Measurements from ENCODE around the gene PKP3.

The PKP3 gene

DNA sequence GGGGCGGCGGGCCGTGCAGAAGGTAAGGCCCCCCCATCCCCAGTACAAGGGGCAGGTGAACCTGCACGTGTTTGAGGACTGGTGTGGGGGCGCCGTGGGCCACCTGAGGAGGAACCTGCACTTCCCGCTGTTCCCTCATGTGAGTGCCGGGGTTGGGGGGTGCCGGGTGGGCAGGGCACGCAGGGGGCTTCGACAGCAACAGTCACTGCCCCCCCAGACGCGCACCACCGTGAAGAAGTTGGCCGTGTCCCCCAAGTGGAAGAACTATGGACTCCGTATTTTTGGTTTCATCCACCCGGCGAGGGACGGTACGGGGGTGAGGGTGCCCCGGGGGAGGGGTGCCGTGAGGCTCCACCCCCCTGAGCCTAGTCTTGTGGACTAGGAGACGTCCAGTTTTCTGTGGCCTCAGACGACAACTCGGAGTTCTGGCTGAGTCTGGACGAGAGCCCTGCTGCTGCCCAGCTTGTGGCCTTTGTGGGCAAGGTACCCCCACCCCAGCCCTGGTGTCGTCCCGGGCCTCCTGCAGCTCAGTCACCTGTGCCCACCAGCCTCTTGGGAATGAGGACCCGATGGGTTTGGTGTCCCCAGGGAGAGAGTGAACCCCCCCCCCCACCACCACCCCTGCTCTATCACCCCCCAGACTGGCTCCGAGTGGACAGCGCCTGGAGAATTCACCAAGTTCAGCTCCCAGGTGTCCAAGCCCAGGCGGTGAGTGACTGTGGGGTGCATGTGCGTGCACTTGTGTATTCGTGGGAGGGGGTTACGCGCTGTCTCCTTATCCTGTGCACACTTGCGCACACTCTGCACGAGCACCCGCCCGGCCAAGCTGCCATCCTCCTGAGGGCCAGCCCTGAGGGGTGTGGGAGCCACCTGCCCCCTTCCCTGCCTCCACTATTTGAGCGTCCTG is 20.9 kb upstream of the PKP3 start:
- no peak overlapping the region for H3K4me2 ChIP-seq (ENCODE audit: low read depth, low read length)
- H3F3A ChIP-seq (ENCODE audit: insufficient read depth, low read length): no peaks in the 10 kb centered on the region
- no peaks in the 10 kb centered on the region for H3K36me3 ChIP-seq (replicated peaks; ENCODE audit: insufficient read depth, low read length)
- no peaks in the 10 kb centered on the region for H3K9me2 ChIP-seq (replicated peaks; ENCODE audit: insufficient read depth, low read length)
- DNase-seq: no peak
- no peak overlapping the region for H2AFZ ChIP-seq (ENCODE audit: low read length)
- no peaks in the 10 kb centered on the region for H3K4me1 ChIP-seq (ENCODE audit: low read length)
- TF ChIP-seq EZH2phosphoT487 (IDR thresholded peaks at IDR 0.05; ENCODE audit: low read length): no peak
- TF ChIP-seq, protein P1, sequence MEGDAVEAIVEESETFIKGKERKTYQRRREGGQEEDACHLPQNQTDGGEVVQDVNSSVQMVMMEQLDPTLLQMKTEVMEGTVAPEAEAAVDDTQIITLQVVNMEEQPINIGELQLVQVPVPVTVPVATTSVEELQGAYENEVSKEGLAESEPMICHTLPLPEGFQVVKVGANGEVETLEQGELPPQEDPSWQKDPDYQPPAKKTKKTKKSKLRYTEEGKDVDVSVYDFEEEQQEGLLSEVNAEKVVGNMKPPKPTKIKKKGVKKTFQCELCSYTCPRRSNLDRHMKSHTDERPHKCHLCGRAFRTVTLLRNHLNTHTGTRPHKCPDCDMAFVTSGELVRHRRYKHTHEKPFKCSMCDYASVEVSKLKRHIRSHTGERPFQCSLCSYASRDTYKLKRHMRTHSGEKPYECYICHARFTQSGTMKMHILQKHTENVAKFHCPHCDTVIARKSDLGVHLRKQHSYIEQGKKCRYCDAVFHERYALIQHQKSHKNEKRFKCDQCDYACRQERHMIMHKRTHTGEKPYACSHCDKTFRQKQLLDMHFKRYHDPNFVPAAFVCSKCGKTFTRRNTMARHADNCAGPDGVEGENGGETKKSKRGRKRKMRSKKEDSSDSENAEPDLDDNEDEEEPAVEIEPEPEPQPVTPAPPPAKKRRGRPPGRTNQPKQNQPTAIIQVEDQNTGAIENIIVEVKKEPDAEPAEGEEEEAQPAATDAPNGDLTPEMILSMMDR (IDR thresholded peaks at IDR 0.05; ENCODE audit: low read length): no peak
- no peak for TF ChIP-seq EZH2 (optimal IDR thresholded peaks at IDR 0.05; ENCODE audit: low read depth, low read length)
- no peaks in the 10 kb centered on the region for H3K79me2 ChIP-seq (ENCODE audit: low read length)
- H3K9ac ChIP-seq (ENCODE audit: low read length): no peak overlapping the region
- no peaks in the 10 kb centered on the region for H3K9me3 ChIP-seq (replicated peaks; ENCODE audit: insufficient read depth, low read length)
- H3K4me3 ChIP-seq (ENCODE audit: low read length): no peak overlapping the region
- no peak overlapping the region for H3K27ac ChIP-seq (ENCODE audit: low read length)
- no peaks in the 10 kb centered on the region for H4K20me1 ChIP-seq (ENCODE audit: insufficient read depth, low read length)
- H3K27me3 ChIP-seq (replicated peaks; ENCODE audit: insufficient read depth, low read length): peaks cover 50% of the 10 kb centered on the region

DNA sequence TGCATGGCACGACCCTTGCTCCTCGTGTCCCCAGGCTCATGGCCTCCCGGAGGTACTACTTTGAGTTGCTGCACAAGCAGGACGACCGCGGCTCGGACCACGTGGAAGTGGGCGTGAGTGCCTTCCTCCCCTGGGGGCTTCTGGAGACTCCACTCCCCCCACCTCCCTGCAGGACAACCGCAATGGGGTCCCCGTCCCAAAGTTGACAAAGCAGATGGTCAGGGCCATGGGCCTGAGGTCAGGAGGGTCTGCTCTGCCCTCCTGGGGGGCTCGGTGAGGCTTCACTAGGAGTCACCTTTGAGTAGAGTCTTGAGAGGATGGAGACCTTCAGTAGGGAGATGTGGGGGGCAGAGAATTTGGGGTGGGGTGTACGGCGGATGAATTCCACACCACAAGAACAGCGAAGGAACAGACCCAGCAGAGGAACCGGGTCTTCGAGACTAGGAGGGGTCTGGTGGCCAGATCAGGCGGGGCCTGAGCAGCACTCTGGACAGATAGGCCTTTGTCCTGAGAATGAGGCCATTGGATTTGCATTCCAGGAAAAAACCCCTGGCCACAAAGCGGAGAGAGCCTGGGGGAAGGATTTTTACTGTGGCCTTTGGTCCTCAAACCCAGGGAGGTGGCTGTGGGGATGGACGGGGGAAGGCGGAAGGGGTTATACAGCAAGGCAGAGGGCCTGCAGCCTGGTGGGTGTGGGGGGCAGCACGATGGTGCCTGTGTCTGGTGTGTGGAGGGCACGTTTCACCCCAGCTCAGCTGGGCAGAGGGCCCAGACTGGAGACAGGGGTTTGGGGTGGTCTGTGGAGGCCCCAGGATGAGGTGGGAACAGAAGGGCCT is 20.1 kb upstream of the PKP3 start:
- Histone ChIP-seq H3K4me1 (ENCODE audit: low read length) (no peaks in the 10 kb centered on the region), H3K9me3 (replicated peaks; ENCODE audit: insufficient read depth, low read length) (no peaks in the 10 kb centered on the region), H3K9me2 (replicated peaks; ENCODE audit: insufficient read depth, low read length) (no peaks in the 10 kb centered on the region), H3K36me3 (replicated peaks; ENCODE audit: insufficient read depth, low read length) (no peaks in the 10 kb centered on the region), H3K9ac (ENCODE audit: low read length) (no peak overlapping the region), H3K79me2 (ENCODE audit: low read length) (no peaks in the 10 kb centered on the region), H3K4me3 (ENCODE audit: low read length) (no peak overlapping the region), H4K20me1 (ENCODE audit: insufficient read depth, low read length) (no peaks in the 10 kb centered on the region), H3K27ac (ENCODE audit: low read length) (no peak overlapping the region), H3K4me2 (ENCODE audit: low read depth, low read length) (no peak overlapping the region), H2AFZ (ENCODE audit: low read length) (no peak overlapping the region), H3F3A (ENCODE audit: insufficient read depth, low read length) (no peaks in the 10 kb centered on the region), H3K27me3 (replicated peaks; ENCODE audit: insufficient read depth, low read length) (peaks cover 49% of the 10 kb centered on the region)
- DNase-seq: no peak
- no peak for TF ChIP-seq EZH2 (optimal IDR thresholded peaks at IDR 0.05; ENCODE audit: low read depth, low read length)
- TF ChIP-seq EZH2phosphoT487 (IDR thresholded peaks at IDR 0.05; ENCODE audit: low read length): no peak

DNA sequence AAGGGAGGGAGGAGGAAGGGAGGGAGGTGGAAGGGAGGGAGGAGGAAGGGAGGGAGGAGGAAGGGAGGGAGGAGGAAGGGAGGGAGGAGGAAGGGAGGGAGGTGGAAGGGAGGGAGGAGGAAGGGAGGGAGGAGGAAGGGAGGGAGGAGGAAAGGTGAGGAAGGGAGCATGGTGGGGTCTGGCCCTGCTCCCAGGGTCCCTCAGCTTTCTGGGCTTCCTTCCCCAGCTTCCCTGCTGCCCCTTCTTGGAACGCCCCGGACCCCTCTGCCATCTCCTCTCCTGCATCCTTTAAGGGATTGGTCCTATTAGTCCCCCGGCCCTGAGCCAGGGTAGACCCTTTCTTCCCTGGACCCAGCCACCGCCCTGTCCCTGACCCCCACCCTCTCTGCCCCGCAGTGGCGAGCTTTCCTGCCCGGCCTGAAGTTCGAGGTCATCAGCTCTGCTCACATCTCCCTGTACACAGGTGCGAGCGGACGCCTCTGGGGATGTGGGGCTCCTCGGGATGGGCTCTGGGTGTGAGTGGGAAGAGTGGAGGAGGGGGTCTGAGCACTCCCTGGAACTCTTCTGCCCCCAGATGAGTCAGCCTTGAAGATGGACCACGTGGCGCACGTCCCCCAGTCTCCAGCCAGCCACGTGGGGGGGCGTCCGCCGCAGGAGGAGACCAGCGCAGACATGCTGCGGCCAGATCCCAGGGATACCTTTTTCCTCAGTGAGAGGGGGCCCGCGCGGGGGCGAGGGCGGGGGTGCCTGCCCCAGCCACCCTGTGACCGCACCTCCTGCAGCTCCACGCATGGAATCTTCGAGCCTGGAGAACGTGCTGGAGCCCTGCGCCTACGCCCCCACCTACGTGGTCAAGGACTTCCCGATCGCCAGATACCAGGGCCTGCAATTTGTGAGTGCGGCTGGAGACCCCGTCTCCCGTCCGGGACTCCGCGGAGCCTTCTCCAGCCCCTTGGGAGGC is 18.7 kb upstream of the PKP3 start:
- H3K36me3 ChIP-seq (replicated peaks; ENCODE audit: insufficient read depth, low read length): no peaks in the 10 kb centered on the region
- no peak for DNase-seq

More for the DNA sequence above, 18.7 kb upstream of the PKP3 start:
- TF ChIP-seq, protein P1 (IDR thresholded peaks at IDR 0.05; ENCODE audit: low read length): no peak
- no peaks in the 10 kb centered on the region for H3K9me2 ChIP-seq (replicated peaks; ENCODE audit: insufficient read depth, low read length)
- H3K4me1 ChIP-seq (ENCODE audit: low read length): no peaks in the 10 kb centered on the region
- H3K9ac ChIP-seq (ENCODE audit: low read length): no peak overlapping the region
- H2AFZ ChIP-seq (ENCODE audit: low read length): no peak overlapping the region
- peaks cover 57% of the 10 kb centered on the region for H3K27me3 ChIP-seq (replicated peaks; ENCODE audit: insufficient read depth, low read length)
- H3K9me3 ChIP-seq (replicated peaks; ENCODE audit: insufficient read depth, low read length): no peaks in the 10 kb centered on the region
- H3K4me2 ChIP-seq (ENCODE audit: low read depth, low read length): no peak overlapping the region
- H3F3A ChIP-seq (ENCODE audit: insufficient read depth, low read length): no peaks in the 10 kb centered on the region
- H4K20me1 ChIP-seq (ENCODE audit: insufficient read depth, low read length): no peaks in the 10 kb centered on the region
- H3K27ac ChIP-seq (ENCODE audit: low read length): no peak overlapping the region
- no peak overlapping the region for H3K4me3 ChIP-seq (ENCODE audit: low read length)
- no peaks in the 10 kb centered on the region for H3K79me2 ChIP-seq (ENCODE audit: low read length)
